HepG2 (cell line): Measurements from ENCODE around the gene DNMBP. TPM values are rescaled to one million over a fixed set of nuclear protein-coding genes. Genes with fewer than 3 reads are reported as not detected.
A peak's percentile ranks its signal among the peaks of the same experiment; 100 is the strongest.

Experiments used
- ATAC-seq: fragments of 200-7000 bp; cut with Tn5 transposase; 3 replicates; pipeline ENCODE4 v1.9.1; 2020; ENCODE audit warnings: mild to moderate bottlenecking, moderate library complexity
- BruUV-seq: library from RNA; stranded (reverse); fragments of 400-500 nt; replicated peaks from 2 replicates; lab custom pipeline; 2021; lab: Mats Ljungman, UMichigan
- CTCF ChIA-PET: fragments of 300-600 bp; formaldehyde crosslinking; extraction: SDS; loops from one replicate; lab custom pipeline; 2021; ENCODE audit warnings: low total read pairs, inconsistent platforms, low intra/inter-chr PET ratio; lab: Yijun Ruan, JAX
- POLR2A ChIA-PET: fragments of 350-600 bp; sonication (Branson Sonifier 250); formaldehyde crosslinking; loops from one replicate; lab custom pipeline; 2020; ENCODE audit warnings: antibody characterized with exemption, inconsistent platforms; lab: Yijun Ruan, JAX
- DNase-seq: peaks from one replicate; pipeline ENCODE4 v3.0.0-alpha.2; 2015; ENCODE audit warnings: low spot score
- FAIRE-seq: peaks from 3 replicates; lab custom pipeline; 2011; peaks lifted over from hg19 to GRCh38; lab: Jason Lieb, UNC
- H2AFZ ChIP-seq: one replicate; pipeline ENCODE4 v1.6.1; 2011; ENCODE audit warnings: low read length, inconsistent platforms
- H3K27ac ChIP-seq: fragments of 300-600 bp; 3 replicates; pipeline ENCODE4 v1.8.0; 2011; ENCODE audit warnings: mixed run types, mild to moderate bottlenecking, mixed read lengths, low read length, inconsistent platforms; ENCODE audit not compliant: insufficient read depth; ENCODE audit errors: extremely low read length
- H3K27me3 ChIP-seq, 2 experiments: fragments of 200-600 bp in 1 of 2; 2 replicates in 1 of 2; 3 replicates in 1 of 2; pipeline versions ENCODE4 v1.6.0 to v1.8.0; 2011; ENCODE audit warnings: low read length in 2 of 2, mild to moderate bottlenecking in 2 of 2, moderate library complexity in 2 of 2, inconsistent platforms in 1 of 2; ENCODE audit not compliant: insufficient read depth in 2 of 2, control insufficient read depth in 1 of 2
- H3K36me3 ChIP-seq, 2 experiments: fragments of 200-600 bp in 1 of 2; replicated peaks in 1 of 2; 2 replicates in 1 of 2; 3 replicates in 1 of 2; pipeline versions ENCODE4 v1.5.1 to v1.8.0; 2011; ENCODE audit warnings: low read length in 2 of 2, inconsistent platforms in 1 of 2; ENCODE audit not compliant: insufficient read depth in 2 of 2, control insufficient read depth in 1 of 2
- H3K4me1 ChIP-seq: 2 replicates; pipeline ENCODE4 v1.5.1; 2012; ENCODE audit warnings: low read length, inconsistent platforms; ENCODE audit not compliant: insufficient read depth
- H3K4me2 ChIP-seq: 2 replicates; pipeline ENCODE4 v1.6.0; 2011; ENCODE audit warnings: low read depth, low read length, inconsistent platforms
- H3K4me3 ChIP-seq, 3 experiments: fragments of 200-600 bp in 1 of 3; sonication (generic), shearing (Covaris generic) in 1 of 3; replicated peaks in 1 of 3; 2 replicates each; pipeline ENCODE4 v1.5.1; 2011 to 2016; ENCODE audit warnings: low read length in 3 of 3, inconsistent platforms in 2 of 3, low read depth in 2 of 3, mild to moderate bottlenecking in 2 of 3, control low read depth in 1 of 3, mixed read lengths in 1 of 3; ENCODE audit not compliant: insufficient read depth in 1 of 3
- H3K79me2 ChIP-seq: one replicate; pipeline ENCODE4 v1.6.1; 2011; ENCODE audit warnings: low read length, inconsistent platforms; ENCODE audit not compliant: insufficient read depth
- H3K9ac ChIP-seq: 2 replicates; pipeline ENCODE4 v1.6.0; 2011; ENCODE audit warnings: mild to moderate bottlenecking, low read depth, low read length, inconsistent platforms; ENCODE audit not compliant: insufficient read depth
- H3K9me3 ChIP-seq: 2 replicates; pipeline ENCODE4 v1.5.1; 2012; ENCODE audit warnings: mild to moderate bottlenecking, low read length
- H4K20me1 ChIP-seq: 2 replicates; pipeline ENCODE4 v1.6.0; 2011; ENCODE audit warnings: inconsistent platforms, mild to moderate bottlenecking, low read length, moderate library complexity; ENCODE audit not compliant: insufficient read depth
- AGO2 ChIP-seq: fragments of 200-400 bp; formaldehyde crosslinking; optimal IDR thresholded peaks from 2 replicates; pipeline ENCODE3; 2017; ENCODE audit warnings: mild to moderate bottlenecking, low read depth, low read length, moderate library complexity
- ATF1 ChIP-seq: IDR thresholded peaks from 2 replicates; pipeline ENCODE4 v1.6.1; 2016; ENCODE audit warnings: mild to moderate bottlenecking, control low read depth
- CBX1 ChIP-seq: IDR thresholded peaks from one replicate; pipeline ENCODE4 v1.6.1; 2016; ENCODE audit warnings: antibody characterized with exemption, low read depth
- FOXA1 ChIP-seq, 2 experiments: fragments of 450-650 bp in 1 of 2; sonication (generic) in 1 of 2; formaldehyde crosslinking in 1 of 2; IDR thresholded peaks; 2 replicates each; pipeline versions ENCODE4 v1.4.0 to v1.6.1; 2016 to 2020; ENCODE audit warnings: missing genetic modification reagents in 1 of 2
- NCOA1 ChIP-seq: sonication (generic); formaldehyde crosslinking; IDR thresholded peaks from 2 replicates; pipeline ENCODE4 v1.9.0; 2021; ENCODE audit warnings: missing genetic modification reagents
- TCF7L2 ChIP-seq: IDR thresholded peaks from 2 replicates; pipeline ENCODE4 v1.6.1; 2011; ENCODE audit warnings: mild to moderate bottlenecking, low read depth, low read length, moderate library complexity
- ZBTB42 ChIP-seq: sonication (generic); formaldehyde crosslinking; IDR thresholded peaks from 2 replicates; pipeline ENCODE4 v1.5.0; 2020; ENCODE audit warnings: mild to moderate bottlenecking, missing genetic modification reagents
- ZFYVE20 ChIP-seq: sonication (generic); formaldehyde crosslinking; IDR thresholded peaks from 2 replicates; pipeline ENCODE4 v1.8.0; 2023; ENCODE audit warnings: low read depth, mild to moderate bottlenecking, moderate library complexity, missing genetic modification reagents, borderline replicate concordance
- ZNF605 ChIP-seq: sonication (generic); formaldehyde crosslinking; IDR thresholded peaks from 2 replicates; pipeline ENCODE4 v1.8.0; 2022; ENCODE audit warnings: mild to moderate bottlenecking, missing genetic modification reagents
- ZNF670 ChIP-seq: sonication (generic); formaldehyde crosslinking; IDR thresholded peaks from 2 replicates; pipeline ENCODE4 v1.8.0; 2022; ENCODE audit warnings: mild to moderate bottlenecking, missing genetic modification reagents, borderline replicate concordance
- WGBS: methylation state at CpG from one replicate; pipeline ENCODE4 v1.1.6; 2017; ENCODE audit warnings: low lambda C conversion rate; 5-methylcytosine and 5-hydroxymethylcytosine counted together
- in situ Hi-C: cut with HindIII; loops from 2 replicates; pipeline ENCODE4 v1.10.0; 2017; ENCODE audit warnings: low pct_unique_long_range_greater_than_20kb; ENCODE audit not compliant: extremely low pct_ligation_motif_present
- intact Hi-C: fragments of 100-400 bp; cut with micrococcal nuclease; formaldehyde crosslinking; loops from one replicate; pipeline ENCODE4 v1.10.0; 2022; ENCODE audit not compliant: unreplicated experiment
- polyA plus RNA-seq, 8 experiments: library from polyadenylated mRNA; depleted of rRNA in 3 of 8; stranded (reverse) in 7 of 8; unstranded in 1 of 8; fragments of >200 nt; fragmentation: Illumina TruSeq in 4 of 8; extraction: Trizol in 4 of 8; gene quantifications; 2 replicates each; pipeline versions ENCODE4 v1.2.1 to v1.2.3, GENCODE V29; 2011 to 2016; ENCODE audit warnings: low read depth in 4 of 8, missing spikeins in 1 of 8, mixed read lengths in 1 of 8; ENCODE audit not compliant: insufficient read depth in 1 of 8
- total RNA-seq, 5 experiments: library from RNA; depleted of rRNA; stranded (reverse); fragments of >200 nt; fragmentation: Illumina TruSeq; extraction: Trizol; gene quantifications; 2 replicates each; pipeline ENCODE4 v1.2.3, GENCODE V29; 2016; ENCODE audit warnings: low read depth in 1 of 5
- TF ChIP-seq, protein P1 (sequence below): sonication (generic); formaldehyde crosslinking; IDR thresholded peaks from 2 replicates; pipeline ENCODE4 v1.4.0; 2020; ENCODE audit warnings: missing genetic modification reagents
- TF ChIP-seq, protein P2 (sequence below), 2 experiments: fragments of 450-650 bp in 1 of 2; sonication (generic) in 1 of 2; formaldehyde crosslinking; IDR thresholded peaks; 2 replicates each; pipeline versions ENCODE4 v1.5.0 to v1.8.0; 2020 to 2022; ENCODE audit warnings: mild to moderate bottlenecking in 1 of 2, missing genetic modification reagents in 1 of 2
- TF ChIP-seq, protein P3 (sequence below): sonication (generic); formaldehyde crosslinking; IDR thresholded peaks from 2 replicates; pipeline ENCODE4 v1.9.0; 2022; ENCODE audit warnings: low read depth, missing genetic modification reagents
- TF ChIP-seq, protein P4 (sequence below): sonication (generic); formaldehyde crosslinking; IDR thresholded peaks from 2 replicates; pipeline ENCODE4 v1.5.0; 2020; ENCODE audit warnings: mild to moderate bottlenecking, missing genetic modification reagents, moderate library complexity

The DNMBP gene
- total and polyA plus RNA-seq, 2 of the 13 experiments (the other 11 are each of a cell fraction or from before 2014, with no cell fraction given) = 3.6 to 6.3 TPM

DNA sequence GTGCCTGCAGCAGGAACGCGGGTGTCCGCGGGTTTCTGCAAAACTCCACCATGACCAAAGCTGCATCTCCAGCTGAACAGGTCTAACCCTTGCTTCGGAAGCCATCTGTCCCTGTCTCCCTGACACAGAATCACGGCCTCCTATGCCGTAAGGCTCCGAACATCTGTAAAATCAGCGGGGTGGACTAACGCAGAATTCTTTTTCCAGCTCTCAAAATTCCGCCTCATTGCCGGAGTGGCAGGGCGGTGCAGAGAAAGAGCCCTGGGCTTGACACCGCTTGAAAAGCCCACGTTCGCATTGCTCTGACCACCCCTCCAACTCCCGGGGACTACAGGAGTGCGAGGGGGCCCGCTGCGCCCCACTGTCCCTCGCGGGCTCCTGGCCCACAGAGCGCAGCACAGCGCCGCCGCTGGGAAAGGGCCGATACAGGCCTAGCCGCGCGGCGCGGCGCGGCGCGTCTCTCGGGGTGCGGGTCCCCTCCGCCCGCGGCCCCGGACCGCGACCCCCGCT is 409 bp downstream of the DNMBP start (continued):
- TF ChIP-seq, protein P1, sequence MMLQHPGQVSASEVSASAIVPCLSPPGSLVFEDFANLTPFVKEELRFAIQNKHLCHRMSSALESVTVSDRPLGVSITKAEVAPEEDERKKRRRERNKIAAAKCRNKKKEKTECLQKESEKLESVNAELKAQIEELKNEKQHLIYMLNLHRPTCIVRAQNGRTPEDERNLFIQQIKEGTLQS (CRISPR knock-in tag) = peak; percentile 19; the same call in 1 of the 2 replicates
- TF ChIP-seq ATF1 (CRISPR knock-in tag) (no peak), ZNF670 (CRISPR knock-in tag) (0 out of 2 replicates have a peak, but pooled peaks have one; percentile 45), NCOA1 (CRISPR knock-in tag) (0 out of 2 replicates have a peak, but pooled peaks have one; percentile 36)

DNA sequence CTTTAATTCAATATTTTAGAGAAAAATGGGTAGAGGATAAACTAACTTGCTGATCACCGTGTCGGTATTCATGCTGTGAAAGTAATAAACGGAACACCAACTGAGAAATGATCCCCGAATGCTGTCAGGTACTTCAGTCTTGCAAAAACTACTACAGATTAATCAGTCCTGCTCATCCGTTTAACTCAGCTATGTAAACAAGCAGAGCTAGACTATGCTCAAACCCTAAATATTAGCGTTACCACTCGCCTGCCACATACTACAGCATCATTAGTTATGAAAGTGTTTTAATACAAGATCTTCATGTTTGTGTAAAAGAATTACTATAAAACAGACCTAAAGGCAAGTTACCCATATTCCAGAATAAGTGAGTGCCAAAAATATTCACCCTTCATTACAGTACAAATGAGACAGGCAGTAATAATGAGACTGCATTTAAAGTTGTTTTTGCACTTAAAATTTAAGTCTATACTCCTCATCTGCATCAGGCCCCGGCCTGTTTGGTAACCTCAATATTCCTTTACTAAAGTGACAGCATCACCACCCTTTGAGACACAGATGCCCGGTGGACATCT is 952 bp downstream of the DNMBP start:
- in situ Hi-C loops (no loop called here), intact Hi-C loops (loop anchor here (2.0 to 5.0 kb wide), 2 partner anchors 39 to 76 kb away; no protein-coding TSS in a partner anchor)
- no peaks in the 10 kb centered on the region for H4K20me1 ChIP-seq
- peak overlapping the region; percentile 60 for H3K27ac ChIP-seq
- ATAC-seq = 0 out of 3 replicates have a peak, but pooled peaks have one; percentile 9
- H3K79me2 ChIP-seq = peaks cover 32% of the 10 kb centered on the region
- 4% methylated on average over 9 of the region's 9 CpGs for WGBS
- FAIRE-seq = no peak
- peak overlapping the region; percentile 77 for H3K9ac ChIP-seq
- no peaks in the 10 kb centered on the region; a peak in 1 of 5 replicates for H3K27me3 ChIP-seq
- H2AFZ ChIP-seq = no peak overlapping the region
- peaks cover 73% of the 10 kb centered on the region for H3K4me1 ChIP-seq
- no peaks in the 10 kb centered on the region for H3K36me3 ChIP-seq
- H3K4me2 ChIP-seq = peak overlapping the region; percentile 94
- ChIA-PET CTCF (interaction anchor here (1.1 to 2.7 kb wide), 3 partner anchors 11 to 149 kb away, joined by 3 to 9 read pairs (median 5); no protein-coding TSS in a partner anchor), POLR2A (interaction anchor here (1.5 to 2.1 kb wide), 4 partner anchors 12 to 78 kb away, joined by 4 to 10 read pairs (median 6); no protein-coding TSS in a partner anchor)
- peak overlapping the region; percentile 87 to 93 (median 93) for H3K4me3 ChIP-seq
- no peak for DNase-seq
- no TSS peak for BruUV-seq
- no peaks in the 10 kb centered on the region for H3K9me3 ChIP-seq
- TF ChIP-seq, protein P2, sequence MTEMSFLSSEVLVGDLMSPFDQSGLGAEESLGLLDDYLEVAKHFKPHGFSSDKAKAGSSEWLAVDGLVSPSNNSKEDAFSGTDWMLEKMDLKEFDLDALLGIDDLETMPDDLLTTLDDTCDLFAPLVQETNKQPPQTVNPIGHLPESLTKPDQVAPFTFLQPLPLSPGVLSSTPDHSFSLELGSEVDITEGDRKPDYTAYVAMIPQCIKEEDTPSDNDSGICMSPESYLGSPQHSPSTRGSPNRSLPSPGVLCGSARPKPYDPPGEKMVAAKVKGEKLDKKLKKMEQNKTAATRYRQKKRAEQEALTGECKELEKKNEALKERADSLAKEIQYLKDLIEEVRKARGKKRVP (CRISPR knock-in tag; IDR thresholded peaks at IDR 0.05) = peak in 1 of 2 experiments; percentile 4; a peak in 1 of 4 replicates
- TF ChIP-seq AGO2 (no peak), ZBTB42 (no peak), ZNF605 (CRISPR knock-in tag) (no peak), CBX1 (no peak), FOXA1 (IDR thresholded peaks at IDR 0.05) (no peak), FOXA1 (CRISPR knock-in tag; IDR thresholded peaks at IDR 0.05) (peak; percentile 87), ZFYVE20 (CRISPR knock-in tag) (no peak), TCF7L2 (no peak)
- TF ChIP-seq, protein P3, sequence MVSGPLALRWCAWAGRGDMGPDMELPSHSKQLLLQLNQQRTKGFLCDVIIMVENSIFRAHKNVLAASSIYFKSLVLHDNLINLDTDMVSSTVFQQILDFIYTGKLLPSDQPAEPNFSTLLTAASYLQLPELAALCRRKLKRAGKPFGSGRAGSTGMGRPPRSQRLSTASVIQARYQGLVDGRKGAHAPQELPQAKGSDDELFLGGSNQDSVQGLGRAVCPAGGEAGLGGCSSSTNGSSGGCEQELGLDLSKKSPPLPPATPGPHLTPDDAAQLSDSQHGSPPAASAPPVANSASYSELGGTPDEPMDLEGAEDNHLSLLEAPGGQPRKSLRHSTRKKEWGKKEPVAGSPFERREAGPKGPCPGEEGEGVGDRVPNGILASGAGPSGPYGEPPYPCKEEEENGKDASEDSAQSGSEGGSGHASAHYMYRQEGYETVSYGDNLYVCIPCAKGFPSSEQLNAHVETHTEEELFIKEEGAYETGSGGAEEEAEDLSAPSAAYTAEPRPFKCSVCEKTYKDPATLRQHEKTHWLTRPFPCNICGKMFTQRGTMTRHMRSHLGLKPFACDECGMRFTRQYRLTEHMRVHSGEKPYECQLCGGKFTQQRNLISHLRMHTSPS = no peak
- TF ChIP-seq, protein P4, sequence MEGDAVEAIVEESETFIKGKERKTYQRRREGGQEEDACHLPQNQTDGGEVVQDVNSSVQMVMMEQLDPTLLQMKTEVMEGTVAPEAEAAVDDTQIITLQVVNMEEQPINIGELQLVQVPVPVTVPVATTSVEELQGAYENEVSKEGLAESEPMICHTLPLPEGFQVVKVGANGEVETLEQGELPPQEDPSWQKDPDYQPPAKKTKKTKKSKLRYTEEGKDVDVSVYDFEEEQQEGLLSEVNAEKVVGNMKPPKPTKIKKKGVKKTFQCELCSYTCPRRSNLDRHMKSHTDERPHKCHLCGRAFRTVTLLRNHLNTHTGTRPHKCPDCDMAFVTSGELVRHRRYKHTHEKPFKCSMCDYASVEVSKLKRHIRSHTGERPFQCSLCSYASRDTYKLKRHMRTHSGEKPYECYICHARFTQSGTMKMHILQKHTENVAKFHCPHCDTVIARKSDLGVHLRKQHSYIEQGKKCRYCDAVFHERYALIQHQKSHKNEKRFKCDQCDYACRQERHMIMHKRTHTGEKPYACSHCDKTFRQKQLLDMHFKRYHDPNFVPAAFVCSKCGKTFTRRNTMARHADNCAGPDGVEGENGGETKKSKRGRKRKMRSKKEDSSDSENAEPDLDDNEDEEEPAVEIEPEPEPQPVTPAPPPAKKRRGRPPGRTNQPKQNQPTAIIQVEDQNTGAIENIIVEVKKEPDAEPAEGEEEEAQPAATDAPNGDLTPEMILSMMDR (CRISPR knock-in tag) = no peak
